ENCODE results near the gene TMEM123. TPM values are rescaled to one million over a fixed set of nuclear protein-coding genes. Genes with fewer than 3 reads are reported as not detected.
A peak's percentile ranks its signal among the peaks of the same experiment; 100 is the strongest.

TMEM123 gene
- polyA plus RNA-seq, 1 donor = 141 TPM

- H3K4me3 ChIP-seq (ENCODE audit: low read length) = no peak overlapping the region
- no peaks in the 10 kb centered on the region for H3K4me1 ChIP-seq (ENCODE audit: control insufficient read depth, insufficient read depth, low read length)
- no peak for DNase-seq
- 83% methylated on average over 1 of the region's 2 CpGs for WGBS (ENCODE audit: insufficient coverage, low lambda C conversion rate)
- H3K27me3 ChIP-seq (ENCODE audit: control insufficient read depth, insufficient read depth, low read length) = no peaks in the 10 kb centered on the region
- H3K36me3 ChIP-seq (ENCODE audit: control insufficient read depth, insufficient read depth, low read length) = no peaks in the 10 kb centered on the region
- no peaks in the 10 kb centered on the region for H3K9me3 ChIP-seq (ENCODE audit: control insufficient read depth, low read depth, low read length)
- no peak overlapping the region for H3K27ac ChIP-seq (ENCODE audit: low read length)
Measured at GRCh38 chr11:102491969-102492368, 39.4 kb upstream of the TMEM123 start.

- no peaks in the 10 kb centered on the region for H3K36me3 ChIP-seq (ENCODE audit: control insufficient read depth, insufficient read depth, low read length)
- H3K27me3 ChIP-seq (ENCODE audit: control insufficient read depth, insufficient read depth, low read length) = no peaks in the 10 kb centered on the region
- no peak overlapping the region for H3K27ac ChIP-seq (ENCODE audit: low read length)
- no peaks in the 10 kb centered on the region for H3K4me1 ChIP-seq (ENCODE audit: control insufficient read depth, insufficient read depth, low read length)
- H3K4me3 ChIP-seq (ENCODE audit: low read length) = no peak overlapping the region
- 100% methylated on average over 1 of the region's 5 CpGs for WGBS (ENCODE audit: insufficient coverage, low lambda C conversion rate)
- no peak for DNase-seq
- H3K9me3 ChIP-seq (ENCODE audit: control insufficient read depth, low read depth, low read length) = no peaks in the 10 kb centered on the region
Measured at GRCh38 chr11:102489186-102490145, 36.9 kb upstream of the TMEM123 start.

- DNase-seq = no peak
- Histone ChIP-seq H3K4me3 (ENCODE audit: low read length) (no peak overlapping the region), H3K9me3 (ENCODE audit: control insufficient read depth, low read depth, low read length) (no peaks in the 10 kb centered on the region), H3K4me1 (ENCODE audit: control insufficient read depth, insufficient read depth, low read length) (no peaks in the 10 kb centered on the region), H3K27me3 (ENCODE audit: control insufficient read depth, insufficient read depth, low read length) (no peaks in the 10 kb centered on the region), H3K36me3 (ENCODE audit: control insufficient read depth, insufficient read depth, low read length) (no peaks in the 10 kb centered on the region), H3K27ac (ENCODE audit: low read length) (no peak overlapping the region)
- no CpG with 5 or more reads among the region's 3 CpGs for WGBS (ENCODE audit: insufficient coverage, low lambda C conversion rate)
Measured at GRCh38 chr11:102488208-102488607, 35.6 kb upstream of the TMEM123 start.

DNA sequence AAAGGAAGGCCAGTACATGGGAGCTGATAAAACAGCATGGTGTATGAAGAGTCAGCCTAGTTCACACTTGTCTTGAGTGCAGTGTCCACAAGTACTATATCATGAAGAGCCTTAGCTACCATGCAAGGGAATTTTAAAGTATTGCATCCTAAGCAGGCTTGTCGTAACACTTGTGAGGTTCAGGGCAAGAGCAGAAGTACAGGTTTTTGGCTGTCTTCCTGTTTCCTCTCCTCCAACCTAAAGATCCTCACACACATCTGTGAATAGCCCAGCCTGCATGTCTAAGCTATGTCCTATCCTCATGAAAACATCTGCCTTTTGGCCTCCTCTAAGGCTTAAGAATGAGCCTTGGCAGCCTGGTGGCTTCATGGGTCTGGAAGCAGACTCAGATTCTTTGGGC is 34.6 kb upstream of the TMEM123 start:
- WGBS (ENCODE audit: insufficient coverage, low lambda C conversion rate) = no CpG with 5 or more reads among the region's 1 CpG
- H3K27me3 ChIP-seq (ENCODE audit: control insufficient read depth, insufficient read depth, low read length) = no peaks in the 10 kb centered on the region
- H3K36me3 ChIP-seq (ENCODE audit: control insufficient read depth, insufficient read depth, low read length) = no peaks in the 10 kb centered on the region
- no peak overlapping the region for H3K27ac ChIP-seq (ENCODE audit: low read length)
- H3K4me1 ChIP-seq (ENCODE audit: control insufficient read depth, insufficient read depth, low read length) = no peaks in the 10 kb centered on the region
- no peak for DNase-seq
- no peaks in the 10 kb centered on the region for H3K9me3 ChIP-seq (ENCODE audit: control insufficient read depth, low read depth, low read length)
- H3K4me3 ChIP-seq (ENCODE audit: low read length) = no peak overlapping the region

- Histone ChIP-seq H3K27ac (ENCODE audit: low read length) (no peak overlapping the region), H3K4me1 (ENCODE audit: control insufficient read depth, insufficient read depth, low read length) (no peaks in the 10 kb centered on the region), H3K27me3 (ENCODE audit: control insufficient read depth, insufficient read depth, low read length) (no peaks in the 10 kb centered on the region), H3K36me3 (ENCODE audit: control insufficient read depth, insufficient read depth, low read length) (no peaks in the 10 kb centered on the region), H3K9me3 (ENCODE audit: control insufficient read depth, low read depth, low read length) (no peaks in the 10 kb centered on the region), H3K4me3 (ENCODE audit: low read length) (no peak overlapping the region)
- peak in 1 of 2 donors; percentile 76 for DNase-seq
- 100% methylated on average over 1 of the region's 2 CpGs for WGBS (ENCODE audit: insufficient coverage, low lambda C conversion rate)
Measured at GRCh38 chr11:102486584-102486983, 34.0 kb upstream of the TMEM123 start.

DNA sequence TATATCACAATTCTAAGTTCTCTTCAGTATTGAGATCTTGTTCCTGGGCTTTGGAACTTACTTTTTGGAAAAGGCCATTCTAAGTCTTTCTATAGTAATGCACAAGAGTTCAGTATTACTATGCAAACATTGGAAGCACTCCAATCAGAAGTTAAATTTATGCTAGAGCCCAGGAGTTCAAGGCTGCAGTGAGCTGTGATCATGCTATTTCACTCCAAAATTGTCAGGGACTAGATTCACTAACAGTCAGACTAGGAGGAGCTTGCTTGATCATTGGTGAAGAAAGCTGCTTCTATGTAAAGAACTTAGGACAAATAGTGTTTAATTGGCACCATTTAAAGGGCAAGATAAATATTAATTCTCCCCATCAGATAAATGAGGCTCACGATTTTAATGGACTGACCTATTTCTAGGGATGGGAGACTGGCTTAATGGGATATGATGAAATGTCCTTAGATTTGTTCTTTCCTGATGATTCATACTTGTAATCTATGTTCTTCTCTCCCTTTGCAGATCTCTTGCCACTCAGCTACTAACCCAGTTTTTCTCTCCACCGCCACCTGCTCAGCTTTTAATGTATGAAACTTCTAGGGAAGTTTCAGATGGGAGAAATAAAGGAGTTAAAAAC is 32.6 kb upstream of the TMEM123 start:
- no peak overlapping the region for H3K4me3 ChIP-seq (ENCODE audit: low read length)
- no peaks in the 10 kb centered on the region for H3K27me3 ChIP-seq (ENCODE audit: control insufficient read depth, insufficient read depth, low read length)
- H3K4me1 ChIP-seq (ENCODE audit: control insufficient read depth, insufficient read depth, low read length) = no peaks in the 10 kb centered on the region
- DNase-seq = no peak
- no peak overlapping the region for H3K27ac ChIP-seq (ENCODE audit: low read length)
- no peaks in the 10 kb centered on the region for H3K36me3 ChIP-seq (ENCODE audit: control insufficient read depth, insufficient read depth, low read length)
- H3K9me3 ChIP-seq (ENCODE audit: control insufficient read depth, low read depth, low read length) = no peaks in the 10 kb centered on the region
- 83% methylated on average over 1 of the region's 2 CpGs for WGBS (ENCODE audit: insufficient coverage, low lambda C conversion rate)

DNA sequence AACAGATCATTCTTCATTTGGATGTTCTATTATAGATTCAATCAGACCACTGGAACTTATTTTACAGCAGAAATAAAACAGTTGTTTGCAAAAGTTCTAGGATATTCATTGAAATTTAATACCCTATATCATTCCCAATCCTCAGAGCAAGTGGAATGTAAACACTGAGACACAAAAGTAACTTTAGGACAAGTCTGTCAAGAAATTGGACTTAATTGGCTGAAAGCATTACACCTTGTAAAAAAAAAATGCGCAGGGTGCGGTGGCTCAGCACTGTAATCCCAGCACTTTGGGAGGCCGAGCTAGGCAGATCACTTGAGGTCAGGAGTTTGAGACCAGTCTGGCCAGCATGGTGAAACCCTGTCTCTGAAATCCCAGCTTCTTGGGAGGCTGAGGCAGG is 29.9 kb upstream of the TMEM123 start:
- H3K36me3 ChIP-seq (ENCODE audit: control insufficient read depth, insufficient read depth, low read length) = no peaks in the 10 kb centered on the region
- WGBS (ENCODE audit: insufficient coverage, low lambda C conversion rate) = no CpG with 5 or more reads among the region's 3 CpGs
- no peaks in the 10 kb centered on the region for H3K9me3 ChIP-seq (ENCODE audit: control insufficient read depth, low read depth, low read length)
- H3K27ac ChIP-seq (ENCODE audit: low read length) = no peak overlapping the region
- DNase-seq = no peak
- no peaks in the 10 kb centered on the region for H3K27me3 ChIP-seq (ENCODE audit: control insufficient read depth, insufficient read depth, low read length)
- no peak overlapping the region for H3K4me3 ChIP-seq (ENCODE audit: low read length)
- H3K4me1 ChIP-seq (ENCODE audit: control insufficient read depth, insufficient read depth, low read length) = peaks cover 8% of the 10 kb centered on the region

DNA sequence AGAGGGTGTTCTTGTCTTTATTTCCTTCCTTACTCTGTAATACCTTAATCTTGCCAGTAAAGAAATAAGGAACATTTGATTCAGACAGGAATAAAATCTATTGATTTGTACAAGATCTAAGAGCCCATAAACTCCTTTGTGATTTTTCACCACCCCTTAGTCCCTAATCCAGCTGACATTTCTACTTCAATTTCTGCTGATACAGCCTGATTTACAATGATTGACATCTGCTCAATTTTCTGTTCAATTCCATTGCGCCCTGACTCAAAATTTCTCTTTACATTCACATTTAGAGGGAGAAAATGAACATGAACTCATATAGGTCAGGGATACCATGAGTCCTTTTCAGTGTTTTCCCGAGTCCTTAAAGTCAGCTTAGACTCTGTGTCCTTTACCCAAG is 27.2 kb upstream of the TMEM123 start:
- 100% methylated on average over 1 of the region's 2 CpGs for WGBS (ENCODE audit: insufficient coverage, low lambda C conversion rate)
- no peak overlapping the region for H3K27ac ChIP-seq (ENCODE audit: low read length)

GRCh38 chr11:102478673-102479299 is 26.2 kb upstream of the TMEM123 start:
- Histone ChIP-seq H3K27ac (ENCODE audit: low read length) (peak overlapping the region; percentile 20), H3K27me3 (ENCODE audit: control insufficient read depth, insufficient read depth, low read length) (no peaks in the 10 kb centered on the region), H3K4me1 (ENCODE audit: control insufficient read depth, insufficient read depth, low read length) (peaks cover 19% of the 10 kb centered on the region), H3K36me3 (ENCODE audit: control insufficient read depth, insufficient read depth, low read length) (no peaks in the 10 kb centered on the region), H3K4me3 (ENCODE audit: low read length) (no peak overlapping the region), H3K9me3 (ENCODE audit: control insufficient read depth, low read depth, low read length) (no peaks in the 10 kb centered on the region)
- WGBS (ENCODE audit: insufficient coverage, low lambda C conversion rate) = no CpG with 5 or more reads among the region's 1 CpG
- peak in 1 of 2 donors; percentile 44 for DNase-seq

More for the DNA sequence above, 27.2 kb upstream of the TMEM123 start:
- H3K36me3 ChIP-seq (ENCODE audit: control insufficient read depth, insufficient read depth, low read length) = no peaks in the 10 kb centered on the region
- no peak overlapping the region for H3K4me3 ChIP-seq (ENCODE audit: low read length)
- H3K27me3 ChIP-seq (ENCODE audit: control insufficient read depth, insufficient read depth, low read length) = no peaks in the 10 kb centered on the region
- no peak for DNase-seq
- H3K4me1 ChIP-seq (ENCODE audit: control insufficient read depth, insufficient read depth, low read length) = peaks cover 19% of the 10 kb centered on the region
- no peaks in the 10 kb centered on the region for H3K9me3 ChIP-seq (ENCODE audit: control insufficient read depth, low read depth, low read length)

DNA sequence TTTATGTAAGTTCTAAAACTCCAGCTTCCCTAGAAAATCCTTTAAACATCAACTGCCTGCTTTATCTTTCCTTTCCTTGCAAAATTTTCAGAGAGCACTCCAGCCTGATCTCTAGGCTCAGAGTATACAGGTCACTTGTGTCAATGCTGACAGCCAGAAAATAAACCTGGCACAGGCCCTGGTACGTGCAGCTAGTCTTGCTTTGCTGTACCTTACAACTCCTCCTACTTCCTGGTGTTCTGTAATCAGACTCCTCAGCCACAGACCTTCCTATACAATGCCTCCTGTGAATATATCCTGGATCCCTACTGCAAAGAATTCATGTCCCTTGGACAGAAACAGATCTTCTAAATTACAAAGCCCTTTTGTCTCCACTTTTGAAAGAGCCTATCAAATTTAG is 24.2 kb upstream of the TMEM123 start:
- DNase-seq = peak; percentile 78 to 87
- WGBS (ENCODE audit: insufficient coverage, low lambda C conversion rate) = no CpG with 5 or more reads among the region's 1 CpG
- Histone ChIP-seq H3K36me3 (ENCODE audit: control insufficient read depth, insufficient read depth, low read length) (no peaks in the 10 kb centered on the region), H3K9me3 (ENCODE audit: control insufficient read depth, low read depth, low read length) (no peaks in the 10 kb centered on the region), H3K4me3 (ENCODE audit: low read length) (no peak overlapping the region), H3K4me1 (ENCODE audit: control insufficient read depth, insufficient read depth, low read length) (peaks cover 19% of the 10 kb centered on the region), H3K27me3 (ENCODE audit: control insufficient read depth, insufficient read depth, low read length) (no peaks in the 10 kb centered on the region), H3K27ac (ENCODE audit: low read length) (peak overlapping the region; percentile 54)

Data from large intestine (tissue), 3 donors.